Measurements from ENCODE around the gene PGAP6. TPM values are rescaled to one million over a fixed set of nuclear protein-coding genes. Genes with fewer than 3 reads are reported as not detected.
A peak's percentile ranks its signal among the peaks of the same experiment; 100 is the strongest.

PGAP6 gene
- total and polyA plus RNA-seq, 2 of the 13 experiments (the other 11 are each of a cell fraction or from before 2014, with no cell fraction given), result 52.7 to 136 TPM

DNA sequence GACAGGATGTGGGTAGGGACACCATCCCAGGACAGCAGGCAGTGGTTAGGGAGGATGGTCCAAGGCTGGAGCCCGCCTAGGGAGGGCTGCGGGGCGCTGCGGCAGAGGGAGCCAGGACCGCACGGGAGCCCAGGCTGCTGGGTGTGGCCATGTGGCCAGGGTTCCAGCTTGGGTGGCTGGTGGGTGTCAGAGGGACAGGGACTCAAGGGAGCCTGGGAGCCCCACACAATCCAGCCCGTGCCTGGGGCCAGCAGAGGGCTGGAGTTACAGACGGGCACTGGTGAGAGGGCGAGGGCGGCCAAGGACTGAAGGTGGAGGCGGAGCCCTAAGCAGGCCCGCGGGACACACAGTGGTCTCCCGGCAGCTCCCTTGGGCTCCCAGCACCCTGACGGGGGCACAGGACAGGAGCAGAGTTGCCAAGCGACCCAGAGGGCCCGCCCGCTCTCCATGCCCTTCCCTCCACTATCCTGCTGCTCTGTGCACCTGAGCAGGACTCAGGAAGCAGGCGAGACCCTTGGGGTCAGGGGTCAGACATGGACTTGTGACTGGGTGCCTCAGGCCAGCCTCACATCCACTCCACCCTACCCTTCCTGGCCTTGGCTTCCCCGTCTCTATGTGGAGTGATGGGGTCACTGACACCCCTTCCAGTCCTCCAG, 18.5 kb downstream of the PGAP6 start (continued):
- TF ChIP-seq HDAC6 (IDR thresholded peaks at IDR 0.05; ENCODE audit: low read depth, low read length) (no peak), ZBTB7A (CRISPR knock-in tag; IDR thresholded peaks at IDR 0.05) (no peak), ZNF775 (CRISPR knock-in tag; IDR thresholded peaks at IDR 0.05; ENCODE audit: borderline replicate concordance) (no peak), SMARCE1 (IDR thresholded peaks at IDR 0.05; ENCODE audit: borderline replicate concordance) (no peak), HOXA5 (CRISPR knock-in tag; IDR thresholded peaks at IDR 0.05) (no peak), TBX3 (IDR thresholded peaks at IDR 0.05; ENCODE audit: borderline replicate concordance) (no peak), ZKSCAN8 (CRISPR knock-in tag; IDR thresholded peaks at IDR 0.05; ENCODE audit: borderline replicate concordance) (no peak), MATR3 (CRISPR knock-in tag; IDR thresholded peaks at IDR 0.05) (no peak), NCOA5 (CRISPR knock-in tag; IDR thresholded peaks at IDR 0.05) (no peak), XBP1 (CRISPR knock-in tag; IDR thresholded peaks at IDR 0.05) (no peak), KDM5B (CRISPR knock-in tag; IDR thresholded peaks at IDR 0.05; ENCODE audit: borderline replicate concordance) (peak; percentile 62; the same call in 1 of the 2 replicates), SNAPC2 (CRISPR knock-in tag; IDR thresholded peaks at IDR 0.05) (no peak), NFRKB (IDR thresholded peaks at IDR 0.05) (no peak), ZNF569 (CRISPR knock-in tag; IDR thresholded peaks at IDR 0.05; ENCODE audit: borderline replicate concordance) (no peak), ZNF816 (CRISPR knock-in tag; IDR thresholded peaks at IDR 0.05; ENCODE audit: borderline replicate concordance) (no peak), ZNF180 (CRISPR knock-in tag; IDR thresholded peaks at IDR 0.05; ENCODE audit: borderline replicate concordance, low read depth) (no peak), PAF1 (CRISPR knock-in tag; IDR thresholded peaks at IDR 0.05) (no peak), ZBTB8A (CRISPR knock-in tag; IDR thresholded peaks at IDR 0.05; ENCODE audit: borderline replicate concordance, low read depth) (no peak)
- TF ChIP-seq, protein P1, sequence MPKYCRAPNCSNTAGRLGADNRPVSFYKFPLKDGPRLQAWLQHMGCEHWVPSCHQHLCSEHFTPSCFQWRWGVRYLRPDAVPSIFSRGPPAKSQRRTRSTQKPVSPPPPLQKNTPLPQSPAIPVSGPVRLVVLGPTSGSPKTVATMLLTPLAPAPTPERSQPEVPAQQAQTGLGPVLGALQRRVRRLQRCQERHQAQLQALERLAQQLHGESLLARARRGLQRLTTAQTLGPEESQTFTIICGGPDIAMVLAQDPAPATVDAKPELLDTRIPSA (CRISPR knock-in tag; IDR thresholded peaks at IDR 0.05; ENCODE audit: borderline replicate concordance), result no peak
- TF ChIP-seq, protein P2, sequence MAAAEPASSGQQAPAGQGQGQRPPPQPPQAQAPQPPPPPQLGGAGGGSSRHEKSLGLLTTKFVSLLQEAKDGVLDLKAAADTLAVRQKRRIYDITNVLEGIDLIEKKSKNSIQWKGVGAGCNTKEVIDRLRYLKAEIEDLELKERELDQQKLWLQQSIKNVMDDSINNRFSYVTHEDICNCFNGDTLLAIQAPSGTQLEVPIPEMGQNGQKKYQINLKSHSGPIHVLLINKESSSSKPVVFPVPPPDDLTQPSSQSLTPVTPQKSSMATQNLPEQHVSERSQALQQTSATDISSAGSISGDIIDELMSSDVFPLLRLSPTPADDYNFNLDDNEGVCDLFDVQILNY (CRISPR knock-in tag; conservative IDR thresholded peaks at IDR 0.05), result no peak
- TF ChIP-seq, protein P3, sequence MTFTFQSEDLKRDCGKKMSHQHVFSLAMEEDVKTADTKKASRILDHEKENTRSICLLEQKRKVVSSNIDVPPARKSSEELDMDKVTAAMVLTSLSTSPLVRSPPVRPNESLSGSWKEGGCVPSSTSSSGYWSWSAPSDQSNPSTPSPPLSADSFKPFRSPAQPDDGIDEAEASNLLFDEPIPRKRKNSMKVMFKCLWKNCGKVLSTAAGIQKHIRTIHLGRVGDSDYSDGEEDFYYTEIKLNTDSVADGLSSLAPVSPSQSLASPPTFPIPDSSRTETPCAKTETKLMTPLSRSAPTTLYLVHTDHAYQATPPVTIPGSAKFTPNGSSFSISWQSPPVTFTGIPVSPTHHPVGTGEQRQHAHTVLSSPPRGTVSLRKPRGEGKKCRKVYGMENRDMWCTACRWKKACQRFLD (CRISPR knock-in tag; IDR thresholded peaks at IDR 0.05; ENCODE audit: borderline replicate concordance), result no peak
- TF ChIP-seq, protein P4, sequence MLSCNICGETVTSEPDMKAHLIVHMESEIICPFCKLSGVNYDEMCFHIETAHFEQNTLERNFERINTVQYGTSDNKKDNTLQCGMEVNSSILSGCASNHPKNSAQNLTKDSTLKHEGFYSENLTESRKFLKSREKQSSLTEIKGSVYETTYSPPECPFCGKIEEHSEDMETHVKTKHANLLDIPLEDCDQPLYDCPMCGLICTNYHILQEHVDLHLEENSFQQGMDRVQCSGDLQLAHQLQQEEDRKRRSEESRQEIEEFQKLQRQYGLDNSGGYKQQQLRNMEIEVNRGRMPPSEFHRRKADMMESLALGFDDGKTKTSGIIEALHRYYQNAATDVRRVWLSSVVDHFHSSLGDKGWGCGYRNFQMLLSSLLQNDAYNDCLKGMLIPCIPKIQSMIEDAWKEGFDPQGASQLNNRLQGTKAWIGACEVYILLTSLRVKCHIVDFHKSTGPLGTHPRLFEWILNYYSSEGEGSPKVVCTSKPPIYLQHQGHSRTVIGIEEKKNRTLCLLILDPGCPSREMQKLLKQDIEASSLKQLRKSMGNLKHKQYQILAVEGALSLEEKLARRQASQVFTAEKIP (CRISPR knock-in tag; IDR thresholded peaks at IDR 0.05; ENCODE audit: borderline replicate concordance), result no peak
- TF ChIP-seq, protein P5, sequence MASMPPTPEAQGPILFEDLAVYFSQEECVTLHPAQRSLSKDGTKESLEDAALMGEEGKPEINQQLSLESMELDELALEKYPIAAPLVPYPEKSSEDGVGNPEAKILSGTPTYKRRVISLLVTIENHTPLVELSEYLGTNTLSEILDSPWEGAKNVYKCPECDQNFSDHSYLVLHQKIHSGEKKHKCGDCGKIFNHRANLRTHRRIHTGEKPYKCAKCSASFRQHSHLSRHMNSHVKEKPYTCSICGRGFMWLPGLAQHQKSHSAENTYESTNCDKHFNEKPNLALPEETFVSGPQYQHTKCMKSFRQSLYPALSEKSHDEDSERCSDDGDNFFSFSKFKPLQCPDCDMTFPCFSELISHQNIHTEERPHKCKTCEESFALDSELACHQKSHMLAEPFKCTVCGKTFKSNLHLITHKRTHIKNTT (CRISPR knock-in tag; IDR thresholded peaks at IDR 0.05), result no peak
- TF ChIP-seq, protein P6, sequence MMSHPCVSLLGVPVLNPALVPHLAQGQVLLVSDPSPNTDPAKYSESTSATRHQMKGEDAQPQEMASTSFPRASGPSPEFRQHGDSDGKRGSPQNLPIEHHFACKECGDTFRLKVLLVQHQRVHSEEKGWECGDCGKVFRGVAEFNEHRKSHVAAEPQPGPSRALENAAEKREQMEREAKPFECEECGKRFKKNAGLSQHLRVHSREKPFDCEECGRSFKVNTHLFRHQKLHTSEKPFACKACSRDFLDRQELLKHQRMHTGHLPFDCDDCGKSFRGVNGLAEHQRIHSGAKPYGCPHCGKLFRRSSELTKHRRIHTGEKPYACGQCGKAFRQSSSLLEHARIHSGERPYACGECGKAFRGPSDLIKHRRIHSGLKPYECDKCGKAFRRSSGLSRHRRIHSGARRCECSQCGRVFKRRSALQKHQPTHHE (CRISPR knock-in tag; IDR thresholded peaks at IDR 0.05; ENCODE audit: borderline replicate concordance), result no peak
